ENCODE data around the gene SNX6. TPM values are rescaled to one million over a fixed set of nuclear protein-coding genes. Genes with fewer than 3 reads are reported as not detected.
"Not testable (repeated sequence)": the region's sequence is repeated elsewhere in the genome, so short reads cannot be mapped to it uniquely, and the experiment has no call there.

SNX6 gene
- total and polyA plus RNA-seq, 4 donors, result 14.7 to 79.4 (median 52.0) TPM

DNA sequence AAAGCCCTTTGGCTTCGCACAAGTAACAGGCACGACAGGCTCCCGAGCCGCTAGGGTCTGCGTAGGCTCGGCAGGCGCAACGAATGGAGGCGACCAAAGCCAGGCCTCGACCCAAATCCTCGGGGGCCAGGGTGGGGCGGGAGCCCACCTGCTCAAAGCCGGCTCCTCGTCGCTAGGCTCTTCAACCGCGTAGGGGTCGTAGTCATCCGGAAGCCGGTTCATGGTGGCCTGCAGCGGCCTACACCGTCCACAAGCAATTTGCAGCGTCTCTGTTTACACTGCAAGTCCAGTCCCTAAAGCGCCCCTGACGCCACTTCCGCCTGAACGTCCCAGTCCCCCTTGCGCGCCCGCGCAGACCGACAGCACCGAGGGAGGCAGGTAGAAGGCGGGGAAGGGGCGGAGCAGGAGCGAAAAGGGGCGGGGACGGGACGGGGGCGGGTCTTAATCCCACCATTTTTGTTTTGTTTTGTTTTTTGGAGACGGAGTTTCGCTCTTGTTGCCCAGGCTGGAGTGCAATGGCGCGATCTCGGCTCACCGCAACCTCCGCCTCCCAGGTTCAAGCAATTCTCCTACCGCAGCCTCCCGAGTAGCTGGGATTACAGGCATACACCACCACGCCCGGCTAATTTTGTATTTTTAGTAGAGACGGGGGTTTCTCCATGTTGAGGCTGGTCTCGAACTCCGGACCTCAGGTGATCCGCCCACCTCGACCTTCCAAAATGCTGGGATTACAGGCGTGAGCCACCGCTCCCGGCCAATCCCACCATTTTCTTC, 90.4 kb downstream of the SNX6 start, which contains the start of gene EAPP:
EAPP (minus strand) TSS at position 295 of the 774 bp plus-strand sequence; CDS start at position 222, 73 bp downstream.
- Histone ChIP-seq H3K9ac (ENCODE audit: insufficient read depth in 1 of 2, low read length in 2 of 2) (peak within 1 kb of the TSS; percentile 97 to 99), H3K4me1 (ENCODE audit: control insufficient read depth in 5 of 5, insufficient read depth in 5 of 5, low read length in 5 of 5) (peaks cover 2 to 12% (median 8%) of the 10 kb centered on the region in 5 donors), H3K9me3 (ENCODE audit: control insufficient read depth in 4 of 4, insufficient read depth in 3 of 4, low read length in 3 of 4) (no peaks in the 10 kb centered on the region), H3K4me3 (peak within 1 kb of the TSS; percentile 99), H3K36me3 (ENCODE audit: control insufficient read depth in 4 of 4, insufficient read depth in 4 of 4, low read length in 4 of 4) (peaks cover 4 to 9% (median 6%) of the 10 kb centered on the region in 4 donors), H3K27me3 (ENCODE audit: control insufficient read depth in 3 of 3, insufficient read depth in 3 of 3, low read length in 2 of 3) (no peaks in the 10 kb centered on the region), H3K27ac (ENCODE audit: low read depth in 1 of 2, low read length in 1 of 2) (peak within 1 kb of the TSS; percentile 81 to 98)
- DNase-seq, result peak; percentile 99
- TF ChIP-seq, protein P1, sequence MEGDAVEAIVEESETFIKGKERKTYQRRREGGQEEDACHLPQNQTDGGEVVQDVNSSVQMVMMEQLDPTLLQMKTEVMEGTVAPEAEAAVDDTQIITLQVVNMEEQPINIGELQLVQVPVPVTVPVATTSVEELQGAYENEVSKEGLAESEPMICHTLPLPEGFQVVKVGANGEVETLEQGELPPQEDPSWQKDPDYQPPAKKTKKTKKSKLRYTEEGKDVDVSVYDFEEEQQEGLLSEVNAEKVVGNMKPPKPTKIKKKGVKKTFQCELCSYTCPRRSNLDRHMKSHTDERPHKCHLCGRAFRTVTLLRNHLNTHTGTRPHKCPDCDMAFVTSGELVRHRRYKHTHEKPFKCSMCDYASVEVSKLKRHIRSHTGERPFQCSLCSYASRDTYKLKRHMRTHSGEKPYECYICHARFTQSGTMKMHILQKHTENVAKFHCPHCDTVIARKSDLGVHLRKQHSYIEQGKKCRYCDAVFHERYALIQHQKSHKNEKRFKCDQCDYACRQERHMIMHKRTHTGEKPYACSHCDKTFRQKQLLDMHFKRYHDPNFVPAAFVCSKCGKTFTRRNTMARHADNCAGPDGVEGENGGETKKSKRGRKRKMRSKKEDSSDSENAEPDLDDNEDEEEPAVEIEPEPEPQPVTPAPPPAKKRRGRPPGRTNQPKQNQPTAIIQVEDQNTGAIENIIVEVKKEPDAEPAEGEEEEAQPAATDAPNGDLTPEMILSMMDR (IDR thresholded peaks at IDR 0.05; ENCODE audit: control extremely low read depth, extremely low read depth), result no peak
- 3 to 4% methylated on average over 51 to 59 of the region's 59 CpGs for WGBS, 2 donors
- peak; percentile 99 for ATAC-seq (ENCODE audit: insufficient read depth, low FRiP score)

DNA sequence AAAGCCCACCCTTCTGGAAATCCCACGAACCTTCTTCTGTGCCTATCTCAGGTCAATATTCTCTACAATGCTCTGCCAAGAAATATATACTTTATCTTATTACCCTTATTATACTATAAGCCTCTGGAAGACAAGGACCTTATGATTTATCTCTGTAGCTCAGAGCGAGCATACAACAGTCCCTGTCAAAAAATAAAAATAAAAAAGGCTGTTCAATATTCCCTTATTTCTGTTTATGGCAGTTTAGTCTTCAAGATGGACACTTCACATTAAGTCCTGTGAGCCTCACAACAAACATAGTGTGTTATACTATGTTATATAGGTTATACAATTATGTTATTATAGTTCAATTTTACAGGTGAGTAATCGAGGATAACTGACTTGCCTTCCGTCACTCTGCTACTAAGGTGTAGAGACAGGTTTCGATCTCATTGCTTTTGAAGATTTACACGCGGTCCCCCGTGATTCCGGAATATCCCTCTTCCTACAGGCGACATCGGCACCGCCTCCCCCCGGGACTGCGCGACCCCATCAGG, 91.0 kb downstream of the SNX6 start:
- H3K36me3 ChIP-seq (ENCODE audit: control insufficient read depth in 4 of 4, insufficient read depth in 4 of 4, low read length in 4 of 4), result peaks cover 5 to 11% (median 9%) of the 10 kb centered on the region in 4 donors
- H3K9me3 ChIP-seq (ENCODE audit: control insufficient read depth in 4 of 4, insufficient read depth in 3 of 4, low read length in 3 of 4), result no peaks in the 10 kb centered on the region
- WGBS, 2 donors, result 1 to 3% methylated on average over 15 of the region's 15 CpGs
- H3K4me3 ChIP-seq, result peak overlapping the region; percentile 99
- ATAC-seq (ENCODE audit: insufficient read depth, low FRiP score) (peak; percentile 3), DNase-seq (no peak)
- peaks cover 2 to 12% (median 8%) of the 10 kb centered on the region in 5 donors for H3K4me1 ChIP-seq (ENCODE audit: control insufficient read depth in 5 of 5, insufficient read depth in 5 of 5, low read length in 5 of 5)
- TF ChIP-seq, protein P1 (IDR thresholded peaks at IDR 0.05; ENCODE audit: control extremely low read depth, extremely low read depth), result no peak
- H3K9ac ChIP-seq (ENCODE audit: insufficient read depth in 1 of 2, low read length in 2 of 2), result peak overlapping the region; percentile 97 to 99
- peak overlapping the region; percentile 81 to 98 for H3K27ac ChIP-seq (ENCODE audit: low read depth in 1 of 2, low read length in 1 of 2)
- no peaks in the 10 kb centered on the region for H3K27me3 ChIP-seq (ENCODE audit: control insufficient read depth in 3 of 3, insufficient read depth in 3 of 3, low read length in 2 of 3)

DNA sequence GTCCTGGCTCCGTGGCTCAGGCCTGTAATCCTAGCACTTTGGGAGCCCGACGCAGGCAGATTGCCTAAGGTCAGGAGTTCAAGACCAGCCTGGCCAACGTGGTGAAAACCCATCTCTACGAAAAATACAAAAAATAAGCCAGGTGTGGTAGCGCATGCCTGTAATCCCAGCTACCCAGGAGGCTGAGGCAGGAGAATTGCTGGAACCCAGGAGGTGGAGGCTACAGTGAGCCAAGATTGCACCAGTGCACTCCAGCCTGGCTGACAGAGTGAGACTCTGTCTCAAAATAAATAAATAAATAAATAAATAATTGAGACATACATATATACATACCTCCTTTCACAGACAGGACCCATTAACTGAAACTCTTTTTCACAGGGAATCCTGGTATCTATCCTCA, 91.9 kb downstream of the SNX6 start:
- Histone ChIP-seq H3K36me3 (ENCODE audit: control insufficient read depth in 4 of 4, insufficient read depth in 4 of 4, low read length in 4 of 4) (peaks cover 5 to 18% (median 12%) of the 10 kb centered on the region in 4 donors), H3K27ac (ENCODE audit: low read depth in 1 of 2, low read length in 1 of 2) (peak overlapping the region in 1 of 2 donors; percentile 31), H3K4me1 (ENCODE audit: control insufficient read depth in 5 of 5, insufficient read depth in 5 of 5, low read length in 5 of 5) (peaks cover 2 to 12% (median 8%) of the 10 kb centered on the region in 5 donors), H3K9ac (ENCODE audit: insufficient read depth in 1 of 2, low read length in 2 of 2) (peak overlapping the region in 1 of 2 donors; percentile 97)
- H3K27me3 ChIP-seq (ENCODE audit: control insufficient read depth in 3 of 3, insufficient read depth in 3 of 3, low read length in 2 of 3); ATAC-seq (ENCODE audit: insufficient read depth, low FRiP score); H3K9me3 ChIP-seq (ENCODE audit: control insufficient read depth in 4 of 4, insufficient read depth in 3 of 4, low read length in 3 of 4); H3K4me3 ChIP-seq; DNase-seq: not testable (repeated sequence)
- WGBS, 2 donors, result 67 to 75% methylated on average over 6 of the region's 6 CpGs

DNA sequence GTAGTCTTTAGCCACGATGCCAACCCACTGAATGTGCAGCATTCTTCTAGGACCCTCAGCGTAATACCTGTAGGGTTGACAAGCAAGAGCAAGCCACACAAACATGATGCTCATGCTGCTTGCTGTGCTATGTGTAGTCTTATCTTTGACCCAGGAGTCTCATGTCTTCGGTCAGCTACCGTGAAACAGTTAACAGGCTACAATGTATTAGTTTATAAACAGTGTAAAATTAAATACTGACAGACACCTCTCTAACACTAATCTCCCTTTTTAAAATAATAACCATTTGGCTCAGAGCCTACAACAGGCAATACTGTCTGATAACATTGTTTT, 92.3 kb downstream of the SNX6 start:
- ATAC-seq (ENCODE audit: insufficient read depth, low FRiP score) (no peak), DNase-seq (no peak)
- no peaks in the 10 kb centered on the region for H3K27me3 ChIP-seq (ENCODE audit: control insufficient read depth in 3 of 3, insufficient read depth in 3 of 3, low read length in 2 of 3)
- 75 to 91% methylated on average over 4 of the region's 4 CpGs for WGBS, 2 donors
- H3K36me3 ChIP-seq (ENCODE audit: control insufficient read depth in 4 of 4, insufficient read depth in 4 of 4, low read length in 4 of 4), result peaks cover 6 to 19% (median 13%) of the 10 kb centered on the region in 4 donors
- H3K9me3 ChIP-seq (ENCODE audit: control insufficient read depth in 4 of 4, insufficient read depth in 3 of 4, low read length in 3 of 4), result no peaks in the 10 kb centered on the region
- H3K4me3 ChIP-seq, result no peak overlapping the region
- TF ChIP-seq, protein P1 (IDR thresholded peaks at IDR 0.05; ENCODE audit: control extremely low read depth, extremely low read depth), result no peak
- H3K27ac ChIP-seq (ENCODE audit: low read depth in 1 of 2, low read length in 1 of 2), result no peak overlapping the region
- H3K4me1 ChIP-seq (ENCODE audit: control insufficient read depth in 5 of 5, insufficient read depth in 5 of 5, low read length in 5 of 5), result peaks cover 2 to 12% (median 8%) of the 10 kb centered on the region in 5 donors
- no peak overlapping the region for H3K9ac ChIP-seq (ENCODE audit: insufficient read depth in 1 of 2, low read length in 2 of 2)
